Occipital lobe (tissue), 2 donors: ENCODE data around the gene KATNBL1. TPM values are rescaled to one million over a fixed set of nuclear protein-coding genes. Genes with fewer than 3 reads are reported as not detected.

ENCODE experiments used
- DNase-seq: peaks from one replicate; lab custom pipeline; 2025; lab: John Stamatoyannopoulos, UW
- total RNA-seq: library from RNA; depleted of rRNA; stranded (reverse); fragments of >200 nt; gene quantifications from one replicate; pipeline ENCODE4 v1.2.3, GENCODE V29; 2014

Gene KATNBL1, protein sequence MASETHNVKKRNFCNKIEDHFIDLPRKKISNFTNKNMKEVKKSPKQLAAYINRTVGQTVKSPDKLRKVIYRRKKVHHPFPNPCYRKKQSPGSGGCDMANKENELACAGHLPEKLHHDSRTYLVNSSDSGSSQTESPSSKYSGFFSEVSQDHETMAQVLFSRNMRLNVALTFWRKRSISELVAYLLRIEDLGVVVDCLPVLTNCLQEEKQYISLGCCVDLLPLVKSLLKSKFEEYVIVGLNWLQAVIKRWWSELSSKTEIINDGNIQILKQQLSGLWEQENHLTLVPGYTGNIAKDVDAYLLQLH
- 117 TPM for total RNA-seq

DNA sequence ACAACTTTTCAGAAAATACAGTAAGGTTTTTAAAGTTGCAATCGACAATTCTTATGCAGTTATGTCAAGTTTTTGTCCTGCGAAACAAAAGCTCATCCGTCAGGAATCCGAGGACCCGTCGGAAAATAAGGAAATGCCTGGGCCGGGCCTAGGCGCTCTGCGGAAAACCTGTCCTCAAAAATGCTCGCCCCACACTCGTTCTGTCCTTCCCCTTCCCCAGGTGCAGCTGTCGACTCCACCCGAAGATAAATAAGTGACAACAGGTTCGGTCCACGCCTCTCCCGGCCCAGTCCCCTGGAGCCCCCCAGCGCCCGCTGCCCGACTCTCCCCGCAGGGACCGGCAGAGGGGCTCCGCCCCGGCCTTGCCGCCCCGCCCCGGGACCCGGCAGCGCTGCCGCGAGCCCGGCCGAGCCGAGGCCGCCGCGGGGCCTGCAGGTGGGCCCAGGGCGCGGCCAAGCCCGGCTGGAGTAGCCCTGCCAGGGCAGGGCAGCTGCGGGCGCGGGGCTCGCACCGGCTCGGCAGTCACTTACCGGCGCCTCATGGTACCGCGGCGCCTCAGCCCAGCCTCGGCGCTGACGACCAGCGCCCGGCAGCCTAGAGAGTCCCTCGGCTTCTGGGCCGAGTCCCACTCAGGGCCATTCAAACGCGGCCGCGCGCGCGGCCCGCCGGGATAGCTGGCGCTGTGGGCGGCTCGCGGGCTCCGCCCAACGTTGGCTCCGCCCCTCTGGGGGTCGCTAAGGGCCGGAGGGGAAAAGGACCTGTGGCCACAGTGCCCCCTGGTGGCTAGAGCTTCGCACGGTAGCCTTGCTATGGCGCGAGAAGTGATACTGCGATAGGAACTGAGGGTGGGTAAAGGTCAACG lies at the start of gene KATNBL1:
Gene KATNBL1 (minus strand): TSS at position 676 of the 862 bp plus-strand sequence. CDS start 46,420 bp downstream, outside the sequence.
- DNase-seq: peak; percentile 91

DNA sequence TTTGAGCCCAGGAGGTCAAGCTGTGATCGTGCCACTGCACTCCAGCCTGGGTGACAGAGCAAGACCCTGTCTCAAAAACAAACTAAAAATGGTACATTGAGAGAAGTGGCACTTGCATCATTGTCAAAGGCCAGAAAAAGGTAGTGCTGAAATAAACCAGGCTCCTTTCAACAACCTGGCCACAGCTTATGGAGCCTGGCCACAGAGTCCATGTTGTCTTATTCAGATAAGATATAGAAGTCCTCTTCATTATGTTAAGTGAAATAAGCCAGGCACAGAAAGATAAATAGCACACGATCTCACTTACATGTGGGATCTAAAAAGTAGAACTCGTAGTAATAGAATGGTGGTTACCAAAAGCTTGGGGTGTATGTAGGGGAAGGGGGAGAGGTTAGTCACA lies 49.7 kb upstream of the KATNBL1 start:
- no peak for DNase-seq

DNA sequence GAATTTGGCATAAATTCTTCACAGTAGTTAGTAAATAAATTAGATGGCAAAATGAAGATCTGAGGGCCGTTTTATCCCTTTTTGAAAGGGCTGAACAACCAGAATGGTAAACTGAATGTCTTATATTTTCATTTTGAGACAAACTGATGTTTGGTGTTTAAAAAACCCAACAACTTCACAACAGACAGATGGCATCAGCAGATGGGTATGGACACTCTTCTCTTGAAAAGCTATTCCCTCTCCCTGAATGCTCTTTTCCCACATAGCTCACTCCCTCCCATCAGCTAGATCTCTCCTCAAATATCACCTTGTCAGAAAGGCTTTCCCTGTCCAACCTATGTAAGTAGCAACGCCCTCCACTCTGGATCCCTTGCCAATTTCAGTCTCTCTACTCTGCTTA lies 48.3 kb upstream of the KATNBL1 start:
- DNase-seq: no peak

DNA sequence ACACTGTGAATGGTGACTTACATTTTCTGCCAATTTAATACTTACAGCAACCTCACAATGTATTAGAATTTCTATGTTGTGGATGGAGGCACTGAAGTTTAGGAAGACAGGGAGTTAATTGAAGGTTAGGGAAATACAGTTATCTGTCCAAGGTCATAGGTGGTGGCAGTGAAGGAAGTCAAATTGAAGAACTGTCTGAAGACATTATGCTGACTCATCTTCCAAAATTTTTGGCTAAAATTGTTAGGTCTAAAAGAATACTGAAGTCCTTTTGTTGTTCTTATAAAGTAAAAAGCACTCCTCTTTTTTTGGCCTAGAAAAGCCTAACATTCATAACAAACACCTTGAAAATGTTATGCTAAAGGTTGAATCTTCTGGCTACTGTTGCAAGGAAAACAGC lies 42.6 kb upstream of the KATNBL1 start:
- DNase-seq: no peak

DNA sequence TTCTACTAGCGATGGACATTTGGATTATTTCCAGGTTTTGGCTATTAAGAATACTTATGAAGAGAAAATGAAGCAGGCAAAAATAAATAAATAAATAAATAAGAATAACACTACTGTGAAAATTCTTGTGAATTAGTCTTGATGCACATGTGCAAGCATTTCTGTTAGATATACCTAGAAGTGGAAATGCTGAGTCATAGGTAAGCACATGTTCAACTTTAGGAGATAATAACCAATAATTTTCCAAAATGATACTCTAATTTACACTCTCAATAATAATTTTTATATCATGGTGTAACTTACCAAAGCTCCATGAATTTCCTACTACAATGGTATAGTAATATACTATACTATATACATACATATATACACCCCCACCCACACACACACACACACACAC lies 38.3 kb upstream of the KATNBL1 start:
- DNase-seq: no peak

DNA sequence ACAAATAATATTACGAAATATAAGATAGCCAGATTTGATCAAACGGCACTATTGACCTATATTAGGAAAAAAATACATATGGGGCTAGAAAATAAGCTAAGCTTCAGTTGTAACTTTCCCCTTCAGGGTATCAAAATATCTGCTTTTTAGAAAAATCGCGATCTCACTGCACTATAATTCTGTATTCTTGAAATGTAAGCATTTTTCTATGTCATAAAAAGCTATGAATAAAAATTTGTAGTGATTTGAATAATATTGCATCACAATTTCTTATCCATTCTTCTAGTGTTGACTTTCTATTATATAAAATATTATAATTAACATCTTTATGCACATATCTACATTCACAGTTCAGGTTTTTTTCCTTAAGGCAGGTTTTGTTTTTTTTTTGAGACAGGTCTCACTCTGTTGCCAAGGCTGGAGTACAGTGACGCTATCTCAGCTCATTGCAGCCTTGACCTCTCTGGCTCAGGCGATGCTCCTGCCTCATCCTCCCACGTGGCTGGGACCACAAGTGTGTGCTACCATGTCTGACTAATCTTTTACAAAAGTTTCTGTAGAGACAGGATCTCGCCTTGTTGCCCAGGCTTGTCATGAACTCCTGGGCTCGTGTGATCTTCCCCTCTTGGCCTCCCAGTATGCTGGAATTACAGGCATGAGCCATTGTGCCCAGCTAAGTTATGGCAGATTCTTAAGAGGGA lies 36.5 kb upstream of the KATNBL1 start:
- DNase-seq: no peak

DNA sequence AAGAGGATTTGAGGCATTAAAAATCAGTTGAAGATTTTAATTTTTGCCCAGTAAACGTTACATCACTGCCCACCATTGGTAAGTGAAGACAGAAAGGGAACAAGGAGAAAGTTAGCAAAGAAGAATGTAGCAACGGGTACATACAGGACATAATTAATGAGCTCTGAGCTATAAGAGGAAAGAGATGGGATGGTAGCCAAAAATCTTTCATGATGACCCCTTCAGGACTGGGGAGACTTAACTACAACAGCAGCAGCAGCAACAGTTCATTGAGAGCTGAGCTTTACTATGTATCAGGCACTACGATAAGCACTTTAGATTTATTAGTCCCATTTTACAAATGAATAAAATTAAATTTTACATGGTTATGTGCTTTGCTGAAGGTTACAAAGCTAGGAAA lies 33.3 kb upstream of the KATNBL1 start:
- no peak for DNase-seq

DNA sequence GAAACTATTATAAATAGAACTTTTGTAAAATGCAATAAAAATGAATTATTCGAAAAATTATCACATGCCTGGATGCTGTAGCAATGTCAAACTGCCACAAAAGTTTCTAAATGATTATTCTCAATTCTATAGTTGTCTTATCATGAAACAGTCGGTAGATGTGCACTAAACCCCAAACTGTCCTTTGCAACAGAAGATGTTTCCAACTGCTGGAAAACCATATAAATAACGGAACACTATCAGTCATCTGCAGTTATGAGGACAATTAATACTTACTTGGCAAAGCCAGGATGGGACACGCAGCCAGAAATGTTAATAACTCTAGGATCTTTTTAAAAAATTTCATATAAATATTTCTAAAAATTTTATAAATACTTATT lies 32.4 kb upstream of the KATNBL1 start:
- DNase-seq: no peak

DNA sequence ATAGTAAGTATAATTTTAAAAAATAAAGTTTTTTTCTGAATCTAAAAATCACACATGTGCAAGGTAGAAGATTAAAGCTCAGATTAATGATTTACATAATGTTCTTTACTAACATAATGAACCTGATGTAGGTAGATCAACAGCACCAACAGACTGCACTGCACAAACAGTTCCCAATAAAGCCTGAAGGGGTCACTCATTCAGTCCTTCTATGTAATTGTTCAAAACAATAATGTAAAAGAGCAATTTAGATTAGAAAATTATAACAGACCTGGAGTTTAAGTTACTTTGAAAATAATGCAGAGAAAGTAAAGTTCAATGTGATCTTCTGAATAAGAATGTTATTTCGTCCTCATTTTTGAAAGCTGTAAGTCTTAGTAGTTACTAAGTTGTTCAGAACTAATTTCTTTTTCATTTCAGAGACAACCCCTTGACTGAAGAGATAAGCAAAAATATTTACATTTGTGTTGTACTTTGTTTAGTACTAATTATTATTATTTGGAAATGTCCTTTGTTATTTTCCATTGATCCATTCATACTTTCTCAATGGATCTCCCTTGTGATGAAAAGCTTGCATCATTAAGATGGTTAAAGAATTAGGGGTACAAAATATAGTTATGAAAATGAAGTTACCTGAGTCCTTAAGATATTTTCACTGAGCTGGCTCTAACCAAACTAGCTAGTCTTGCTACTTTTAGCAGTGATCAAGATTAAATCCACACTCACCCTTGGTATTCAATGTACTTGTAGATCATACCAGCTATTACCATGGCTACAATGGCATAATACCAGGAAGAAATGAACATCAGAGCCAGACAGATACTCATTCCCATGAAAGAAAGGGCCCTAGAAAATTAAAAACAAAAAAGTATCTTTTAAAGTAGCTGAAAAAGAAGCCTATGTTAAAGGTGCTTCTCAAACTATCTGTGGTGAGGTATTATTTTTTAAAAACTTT lies 31.8 kb upstream of the KATNBL1 start:
- DNase-seq: no peak

DNA sequence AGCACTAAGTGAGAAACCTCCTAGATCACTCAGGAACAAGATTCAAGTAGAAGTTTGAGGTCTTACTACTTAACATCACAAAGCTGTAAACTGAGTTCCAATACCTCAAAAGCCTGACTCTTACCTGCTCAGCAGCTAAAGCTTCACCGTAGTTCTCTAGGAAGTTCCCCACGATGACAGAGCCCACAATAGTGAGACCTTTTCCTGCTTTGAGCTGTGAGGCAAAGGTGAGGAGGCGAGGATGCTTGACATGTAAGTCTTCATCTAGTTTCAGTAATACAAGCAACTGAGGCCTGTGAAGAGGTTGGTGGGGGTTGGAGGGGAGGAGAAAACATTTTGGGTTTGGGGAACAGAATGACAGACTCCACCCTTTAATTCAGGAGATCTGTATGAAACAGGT lies 30.6 kb upstream of the KATNBL1 start:
- no peak for DNase-seq

DNA sequence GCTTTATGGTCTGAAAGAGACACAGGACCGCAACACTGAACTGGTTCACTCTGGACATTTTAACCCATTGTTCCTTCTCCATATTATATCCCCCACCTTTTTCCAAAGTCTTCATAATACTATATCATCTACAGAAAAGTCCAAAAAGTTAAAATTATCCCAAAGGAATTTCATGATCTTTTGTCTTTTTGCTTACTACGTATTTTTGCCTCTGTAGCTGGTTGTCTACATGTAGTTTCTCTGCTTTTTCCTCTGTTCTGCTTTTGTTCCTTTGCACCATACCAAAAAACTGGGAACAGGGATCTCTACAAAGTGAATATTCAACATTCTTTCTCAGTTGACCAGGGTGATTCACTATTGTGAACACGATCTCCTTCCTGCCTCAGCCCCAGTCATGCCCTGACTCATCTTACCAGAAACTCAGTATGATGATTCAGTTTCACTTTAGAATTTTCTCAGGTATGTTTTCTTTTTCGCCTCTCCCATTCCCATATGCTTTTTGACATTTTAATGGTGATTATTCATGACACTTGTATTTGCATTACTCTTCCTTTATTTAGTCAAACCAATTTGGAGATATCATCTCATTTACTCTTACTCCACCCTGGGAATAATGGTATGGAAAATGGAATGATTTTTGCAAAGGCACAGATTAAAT lies 29.4 kb upstream of the KATNBL1 start:
- no peak for DNase-seq

DNA sequence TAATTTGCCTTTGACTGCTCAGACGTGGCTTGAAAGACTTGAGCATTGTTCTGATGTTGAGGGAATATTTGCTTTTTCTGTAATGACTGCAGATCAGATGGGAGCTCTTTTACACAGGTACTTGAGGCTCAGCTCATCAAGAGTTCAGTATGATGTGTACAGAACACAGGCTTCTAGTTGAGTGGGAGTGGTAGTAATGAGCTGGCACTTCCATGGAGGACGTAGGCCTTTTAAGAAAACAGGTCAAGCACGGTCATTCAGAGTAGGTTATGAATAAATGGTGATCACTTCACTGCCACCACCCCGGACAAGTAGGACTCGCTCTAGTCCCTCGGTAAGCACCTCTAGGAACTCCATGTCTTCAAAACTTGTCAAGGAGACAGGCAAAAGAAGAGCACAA lies 23.7 kb upstream of the KATNBL1 start:
- no peak for DNase-seq

DNA sequence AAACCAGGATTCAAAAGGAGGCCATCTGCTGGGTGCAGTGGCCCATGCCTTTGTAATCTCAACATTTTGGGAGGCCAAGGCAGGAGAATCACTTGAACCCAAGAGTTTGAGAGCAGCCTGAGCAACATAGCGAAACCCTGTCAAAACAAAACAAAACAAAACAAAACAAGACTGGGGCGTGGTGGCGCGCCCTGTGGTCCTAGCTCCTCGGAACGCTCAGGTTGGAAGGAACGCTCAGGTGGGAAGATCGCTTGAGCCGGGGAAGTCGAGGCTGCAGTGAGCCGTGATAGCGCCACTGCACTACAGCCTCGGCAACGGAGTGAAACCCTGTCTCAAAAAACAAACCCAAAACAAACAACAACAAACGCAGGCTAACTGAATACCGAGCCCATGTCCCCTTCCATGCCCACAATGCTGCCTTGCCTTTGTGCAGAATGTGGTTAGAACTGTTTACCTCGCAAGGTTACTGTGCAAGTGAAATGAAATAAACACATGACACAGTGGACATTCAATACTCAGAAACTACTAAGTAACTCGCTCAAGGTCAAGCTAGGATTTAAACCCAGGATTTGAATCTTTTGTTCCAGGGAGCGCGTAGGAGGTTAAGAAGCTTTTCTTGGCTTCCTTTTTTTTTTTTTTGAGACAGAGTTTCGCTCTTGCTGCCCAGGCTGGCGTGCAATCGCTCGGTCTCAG lies 14.2 kb upstream of the KATNBL1 start:
- no peak for DNase-seq

DNA sequence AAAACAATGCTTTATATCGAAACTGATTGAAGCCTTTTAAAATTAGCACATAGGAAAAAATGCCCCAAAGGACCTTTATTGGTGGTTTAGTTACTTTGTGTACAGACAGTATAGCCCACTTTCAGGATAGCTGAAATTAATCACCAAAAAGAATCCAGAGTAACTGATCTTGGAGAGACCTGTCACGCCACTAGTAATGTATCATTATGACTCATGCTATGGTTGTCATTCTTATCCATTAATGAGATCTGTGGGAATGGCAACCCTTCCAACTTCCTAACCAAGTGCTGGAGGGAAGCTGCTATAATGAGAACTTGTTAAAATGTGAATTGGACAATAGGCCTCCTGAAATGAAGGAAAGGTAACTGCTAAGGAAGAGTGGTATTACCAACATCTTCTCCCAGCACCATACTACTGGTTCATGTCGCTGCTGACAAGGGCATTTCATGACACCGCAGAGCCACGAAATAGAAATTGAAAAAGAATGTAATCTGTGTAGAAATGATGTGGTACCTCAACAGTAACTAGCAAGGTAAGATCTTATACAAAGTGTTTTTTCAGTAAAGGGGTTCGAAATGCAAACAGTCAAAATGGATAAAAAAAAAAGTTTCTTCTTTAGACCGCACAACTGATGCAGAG lies 7.8 kb upstream of the KATNBL1 start:
- DNase-seq: no peak

DNA sequence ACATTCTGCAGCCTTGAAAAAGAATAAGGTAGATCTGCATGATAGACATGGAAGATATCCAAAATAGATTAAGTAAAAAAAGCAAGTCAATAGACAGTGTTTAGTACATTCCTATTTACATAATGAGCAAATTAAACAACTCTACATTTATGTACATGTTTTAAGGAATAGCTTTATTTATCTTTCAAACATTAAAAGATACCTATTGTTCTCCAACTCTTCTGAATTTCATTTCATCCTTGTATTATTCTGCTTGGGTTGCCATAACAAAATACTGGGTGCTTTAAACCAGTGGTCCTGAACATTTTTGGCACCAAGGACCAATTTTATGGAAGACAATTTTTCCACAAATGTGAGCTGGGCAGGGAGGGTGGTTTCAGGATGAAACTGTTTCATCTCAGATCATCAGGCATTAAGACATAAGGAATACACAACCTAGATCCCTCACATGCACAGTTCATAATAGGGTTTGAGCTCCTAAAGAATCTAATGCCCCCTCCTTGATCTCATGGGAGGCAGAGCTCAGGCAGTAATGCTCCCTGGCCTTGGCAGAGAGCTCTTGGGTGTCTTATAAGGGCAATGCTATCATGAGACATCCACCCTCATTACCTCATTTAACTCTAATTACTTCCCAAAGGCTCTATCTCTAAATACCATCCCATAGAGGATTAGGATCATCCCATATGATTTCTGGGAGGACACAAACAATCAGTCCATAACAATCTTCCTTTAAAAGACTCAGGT lies 6.8 kb upstream of the KATNBL1 start:
- no peak for DNase-seq

DNA sequence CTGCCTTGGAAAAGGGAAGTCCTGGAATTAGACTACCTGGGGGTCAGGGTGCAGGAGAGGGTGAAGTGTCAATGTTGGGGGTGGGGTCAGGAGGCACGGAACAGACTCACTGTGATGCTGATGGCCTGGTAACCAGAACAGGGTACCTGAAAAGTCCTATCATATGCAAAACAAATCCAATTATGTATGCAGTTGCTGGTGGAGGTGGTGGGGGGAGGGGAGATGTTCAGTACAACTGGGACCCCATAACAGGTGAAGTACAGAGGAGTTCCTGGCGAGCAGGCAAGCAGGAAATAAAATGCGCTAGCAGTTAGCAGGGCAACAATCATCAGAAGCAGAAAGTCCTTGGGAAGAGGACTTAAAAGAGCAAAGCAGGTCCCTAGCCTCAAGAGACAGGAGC lies 4.2 kb upstream of the KATNBL1 start:
- no peak for DNase-seq

DNA sequence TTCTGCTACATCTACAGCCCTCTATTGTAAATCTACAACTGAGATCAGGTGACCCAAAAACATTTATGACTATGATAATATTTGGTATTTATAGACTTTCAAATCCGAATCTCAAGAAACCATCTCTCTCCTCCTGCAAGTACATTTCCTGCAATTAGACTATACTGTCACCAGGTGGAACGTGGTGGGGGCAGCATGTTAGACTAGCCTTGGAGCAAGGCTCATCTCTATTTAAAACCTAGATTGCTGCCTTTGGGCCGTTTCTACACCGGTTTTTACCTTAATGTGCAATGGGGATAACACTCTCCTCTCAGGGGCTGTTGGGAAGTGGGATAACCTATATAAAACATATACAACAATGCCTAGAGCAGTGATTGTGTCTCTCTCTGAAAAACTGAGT lies 3.8 kb upstream of the KATNBL1 start:
- no peak for DNase-seq

DNA sequence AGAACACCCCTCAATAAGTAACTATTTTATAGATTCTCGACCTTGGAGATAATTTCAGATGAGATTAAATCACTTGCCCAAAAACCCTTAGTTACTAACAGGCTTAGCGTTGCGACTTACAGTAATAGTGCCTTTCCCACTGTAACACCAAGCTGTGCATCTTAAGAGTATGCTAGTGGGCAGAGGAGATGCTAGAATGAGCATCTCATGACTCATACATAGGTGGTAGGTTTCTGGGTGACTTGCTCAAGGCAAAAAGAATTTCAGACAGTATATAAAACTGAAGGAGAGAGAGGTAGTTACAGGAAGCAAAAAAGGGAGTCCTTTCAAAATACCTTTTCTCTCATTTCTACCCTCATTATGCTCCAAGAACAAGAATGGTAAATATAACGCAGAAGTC lies 3.9 kb downstream of the KATNBL1 start:
- no peak for DNase-seq

DNA sequence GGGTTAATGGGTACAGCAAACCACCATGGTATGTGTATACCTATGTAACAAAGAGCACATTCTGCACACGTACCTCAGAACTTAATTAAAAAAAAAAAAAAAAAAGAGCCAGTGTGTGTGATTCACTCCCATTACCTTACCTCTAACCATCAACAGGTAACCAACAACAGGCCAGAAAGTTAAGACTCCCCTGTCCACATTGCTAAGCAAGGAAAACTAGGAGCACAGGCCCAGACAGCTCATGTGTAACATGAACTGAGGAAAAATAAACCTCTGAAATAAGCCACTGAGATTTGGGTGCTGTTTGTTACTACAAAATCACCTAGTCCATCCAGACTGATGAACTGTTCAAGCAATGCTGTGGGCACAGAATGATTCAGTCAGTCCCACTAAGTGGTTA lies 6.0 kb downstream of the KATNBL1 start:
- DNase-seq: no peak
